Dendritic cell treated with granulocyte-macrophage colony-stimulating factor and Interleukin-4, amounts not matched to agents 40 ng/mL and 50 ng/mL, for 4 days (primary cell): ENCODE data around the gene KRTCAP2.

Experiments used
- H3K27ac Mint-ChIP-seq: one replicate; pipeline ENCODE4 v1.8.0; 2022; ENCODE audit warnings: mild to moderate bottlenecking, mixed read lengths
- H3K27me3 Mint-ChIP-seq: one replicate; pipeline ENCODE4 v1.8.0; 2022; ENCODE audit warnings: mild to moderate bottlenecking, mixed read lengths
- H3K36me3 Mint-ChIP-seq: one replicate; pipeline ENCODE4 v1.8.0; 2022; ENCODE audit warnings: low read depth, mixed read lengths
- H3K4me1 Mint-ChIP-seq: one replicate; pipeline ENCODE4 v1.8.0; 2022; ENCODE audit warnings: low read depth, mixed read lengths
- H3K4me3 Mint-ChIP-seq: one replicate; pipeline ENCODE4 v1.8.0; 2022; ENCODE audit warnings: mild to moderate bottlenecking, moderate library complexity, mixed read lengths
- H3K9me3 Mint-ChIP-seq: one replicate; pipeline ENCODE4 v1.8.0; 2022; ENCODE audit warnings: mixed read lengths
- intact Hi-C: fragments of 100-400 bp; cut with micrococcal nuclease; formaldehyde crosslinking; loops from one replicate; pipeline ENCODE4 v1.15.0; 2022

The KRTCAP2 gene

GRCh38 chr1:155206891-155207805, 34.0 kb upstream of the KRTCAP2 start:
- Mint-ChIP-seq H3K9me3 (no peaks in the 10 kb centered on the region), H3K4me3 (peak overlapping the region; percentile 45), H3K4me1 (peaks cover 51% of the 10 kb centered on the region), H3K36me3 (peaks cover 24% of the 10 kb centered on the region), H3K27ac (peak overlapping the region; percentile 97), H3K27me3 (peaks cover 7% of the 10 kb centered on the region)
- intact Hi-C loops = loop anchor here (5.0 kb wide), 1 partner anchor 35 kb away; a partner anchor contains a TSS

GRCh38 chr1:155205969-155206593, 33.0 kb upstream of the KRTCAP2 start:
- intact Hi-C loops = loop anchor here (5.0 kb wide), 1 partner anchor 36 kb away; a partner anchor contains a TSS
- H3K36me3 Mint-ChIP-seq = peaks cover 13% of the 10 kb centered on the region
- no peak overlapping the region for H3K27ac Mint-ChIP-seq
- peaks cover 7% of the 10 kb centered on the region for H3K27me3 Mint-ChIP-seq
- H3K9me3 Mint-ChIP-seq = no peaks in the 10 kb centered on the region
- H3K4me3 Mint-ChIP-seq = no peak overlapping the region
- peaks cover 41% of the 10 kb centered on the region for H3K4me1 Mint-ChIP-seq

GRCh38 chr1:155205035-155205434, 31.9 kb upstream of the KRTCAP2 start:
- Mint-ChIP-seq H3K4me3 (no peak overlapping the region), H3K4me1 (peaks cover 30% of the 10 kb centered on the region), H3K27ac (no peak overlapping the region), H3K9me3 (no peaks in the 10 kb centered on the region), H3K36me3 (peaks cover 5% of the 10 kb centered on the region), H3K27me3 (peaks cover 10% of the 10 kb centered on the region)
- intact Hi-C loops = loop anchor here (5.0 kb wide), 1 partner anchor 37 kb away; a partner anchor contains a TSS

- peaks cover 10% of the 10 kb centered on the region for H3K27me3 Mint-ChIP-seq
- peaks cover 14% of the 10 kb centered on the region for H3K4me1 Mint-ChIP-seq
- H3K36me3 Mint-ChIP-seq = peaks cover 5% of the 10 kb centered on the region
- intact Hi-C loops = no loop called here
- no peaks in the 10 kb centered on the region for H3K9me3 Mint-ChIP-seq
- H3K27ac Mint-ChIP-seq = no peak overlapping the region
- no peak overlapping the region for H3K4me3 Mint-ChIP-seq
Measured at GRCh38 chr1:155202731-155203515, 29.8 kb upstream of the KRTCAP2 start.

- no peak overlapping the region for H3K4me3 Mint-ChIP-seq
- peaks cover 12% of the 10 kb centered on the region for H3K36me3 Mint-ChIP-seq
- no peak overlapping the region for H3K27ac Mint-ChIP-seq
- intact Hi-C loops = no loop called here
- peaks cover 10% of the 10 kb centered on the region for H3K27me3 Mint-ChIP-seq
- H3K4me1 Mint-ChIP-seq = peaks cover 7% of the 10 kb centered on the region
- no peaks in the 10 kb centered on the region for H3K9me3 Mint-ChIP-seq
Measured at GRCh38 chr1:155202198-155202597, 29.1 kb upstream of the KRTCAP2 start.

GRCh38 chr1:155200920-155201319, 27.8 kb upstream of the KRTCAP2 start:
- Mint-ChIP-seq H3K27me3 (peaks cover 12% of the 10 kb centered on the region), H3K27ac (no peak overlapping the region), H3K4me1 (no peaks in the 10 kb centered on the region), H3K4me3 (no peak overlapping the region), H3K36me3 (peaks cover 19% of the 10 kb centered on the region), H3K9me3 (no peaks in the 10 kb centered on the region)
- intact Hi-C loops = no loop called here

GRCh38 chr1:155199792-155200191, 26.7 kb upstream of the KRTCAP2 start:
- H3K4me3 Mint-ChIP-seq = no peak overlapping the region
- intact Hi-C loops = no loop called here

GRCh38 chr1:155198547-155198906, 25.4 kb upstream of the KRTCAP2 start:
- Mint-ChIP-seq H3K4me1 (peaks cover 24% of the 10 kb centered on the region), H3K4me3 (no peak overlapping the region), H3K27me3 (peaks cover 28% of the 10 kb centered on the region), H3K27ac (no peak overlapping the region), H3K9me3 (no peaks in the 10 kb centered on the region), H3K36me3 (peaks cover 19% of the 10 kb centered on the region)
- intact Hi-C loops = no loop called here

More at GRCh38 chr1:155199792-155200191, 26.7 kb upstream of the KRTCAP2 start:
- Mint-ChIP-seq H3K27me3 (peaks cover 20% of the 10 kb centered on the region), H3K4me1 (peaks cover 11% of the 10 kb centered on the region), H3K27ac (no peak overlapping the region), H3K36me3 (peaks cover 19% of the 10 kb centered on the region), H3K9me3 (no peaks in the 10 kb centered on the region)

- intact Hi-C loops = no loop called here
- Mint-ChIP-seq H3K4me3 (no peak overlapping the region), H3K4me1 (peaks cover 29% of the 10 kb centered on the region), H3K36me3 (peaks cover 19% of the 10 kb centered on the region), H3K9me3 (no peaks in the 10 kb centered on the region), H3K27ac (no peak overlapping the region), H3K27me3 (peaks cover 25% of the 10 kb centered on the region)
Measured at GRCh38 chr1:155197901-155198546, 24.9 kb upstream of the KRTCAP2 start.

GRCh38 chr1:155196893-155197638, 24.0 kb upstream of the KRTCAP2 start:
- Mint-ChIP-seq H3K4me1 (peaks cover 38% of the 10 kb centered on the region), H3K36me3 (peaks cover 19% of the 10 kb centered on the region), H3K27me3 (peaks cover 22% of the 10 kb centered on the region), H3K4me3 (no peak overlapping the region), H3K9me3 (no peaks in the 10 kb centered on the region), H3K27ac (no peak overlapping the region)
- intact Hi-C loops = no loop called here

- H3K27ac Mint-ChIP-seq = no peak overlapping the region
Measured at GRCh38 chr1:155196103-155196892, 23.2 kb upstream of the KRTCAP2 start.

More at GRCh38 chr1:155196103-155196892, 23.2 kb upstream of the KRTCAP2 start:
- peaks cover 22% of the 10 kb centered on the region for H3K27me3 Mint-ChIP-seq
- no peaks in the 10 kb centered on the region for H3K9me3 Mint-ChIP-seq
- peaks cover 41% of the 10 kb centered on the region for H3K4me1 Mint-ChIP-seq
- intact Hi-C loops = no loop called here
- H3K4me3 Mint-ChIP-seq = no peak overlapping the region
- H3K36me3 Mint-ChIP-seq = peaks cover 19% of the 10 kb centered on the region
